GM23338 (cell line): Measurements from ENCODE around the gene DTNB. TPM values are rescaled to one million over a fixed set of nuclear protein-coding genes. Genes with fewer than 3 reads are reported as not detected.

ENCODE experiments used
- ATAC-seq: fragments of 200-7000 bp; cut with Tn5 transposase; 3 replicates; pipeline ENCODE4 v1.9.1; 2020
- DNase-seq: peaks from one replicate; pipeline ENCODE4 v3.0.0-alpha.2; 2015; ENCODE audit warnings: low spot score
- H2AFZ ChIP-seq: fragments of 200-600 bp; sonication (generic); 2 replicates; pipeline ENCODE4 v1.8.0; 2016; ENCODE audit warnings: antibody characterized with exemption, mild to moderate bottlenecking, moderate library complexity
- H3F3A ChIP-seq: fragments of 200-600 bp; sonication (generic); replicated peaks from 2 replicates; pipeline ENCODE4 v1.8.0; 2017; ENCODE audit warnings: antibody characterized with exemption, mixed run types, low read depth
- H3K27ac ChIP-seq: fragments of 200-600 bp; sonication (generic); 2 replicates; pipeline ENCODE4 v1.6.1; 2016; ENCODE audit warnings: low read depth
- H3K27me3 ChIP-seq: fragments of 200-600 bp; sonication (generic); 2 replicates; pipeline ENCODE4 v1.8.0; 2016; ENCODE audit warnings: mild to moderate bottlenecking, mixed run types, moderate library complexity; ENCODE audit not compliant: insufficient read depth
- H3K36me3 ChIP-seq: fragments of 200-600 bp; sonication (generic); 2 replicates; pipeline ENCODE4 v1.8.0; 2016; ENCODE audit warnings: mild to moderate bottlenecking; ENCODE audit not compliant: insufficient read depth
- H3K4me1 ChIP-seq: fragments of 200-600 bp; sonication (generic); 2 replicates; pipeline ENCODE4 v1.8.0; 2016; ENCODE audit warnings: mild to moderate bottlenecking, moderate library complexity; ENCODE audit not compliant: insufficient read depth
- H3K4me2 ChIP-seq: fragments of 200-600 bp; sonication (generic); 2 replicates; pipeline ENCODE4 v1.7.1; 2017; ENCODE audit warnings: mixed run types
- H3K4me3 ChIP-seq: fragments of 200-600 bp; sonication (generic); 2 replicates; pipeline ENCODE4 v1.6.1; 2016; ENCODE audit warnings: mixed run types
- H3K79me2 ChIP-seq: fragments of 200-600 bp; sonication (generic); replicated peaks from 2 replicates; pipeline ENCODE4 v1.8.0; 2017; ENCODE audit warnings: mild to moderate bottlenecking; ENCODE audit not compliant: insufficient read depth
- H3K9me2 ChIP-seq: fragments of 200-600 bp; sonication (generic); 2 replicates; pipeline ENCODE4 v1.8.0; 2017; ENCODE audit not compliant: insufficient read depth
- H4K20me1 ChIP-seq: fragments of 200-600 bp; sonication (generic); replicated peaks from 2 replicates; pipeline ENCODE4 v1.8.0; 2017; ENCODE audit warnings: mild to moderate bottlenecking; ENCODE audit not compliant: insufficient read depth
- H3K27ac Mint-ChIP-seq: 2 replicates; pipeline ENCODE4 v1.8.0; 2020; ENCODE audit warnings: inconsistent platforms, mild to moderate bottlenecking, moderate library complexity, mixed read lengths
- H3K27me3 Mint-ChIP-seq: 3 replicates; pipeline ENCODE4 v1.8.0; 2022; ENCODE audit warnings: low read depth, mild to moderate bottlenecking, moderate library complexity, mixed read lengths, inconsistent platforms; ENCODE audit not compliant: insufficient read depth, poor library complexity
- H3K36me3 Mint-ChIP-seq: 3 replicates; pipeline ENCODE4 v1.8.0; 2021; ENCODE audit warnings: low read depth, mild to moderate bottlenecking, inconsistent platforms, moderate library complexity, mixed read lengths
- H3K4me1 Mint-ChIP-seq: 3 replicates; pipeline ENCODE4 v1.8.0; 2020; ENCODE audit warnings: mild to moderate bottlenecking, inconsistent platforms, mixed read lengths
- H3K4me3 Mint-ChIP-seq: 3 replicates; pipeline ENCODE4 v1.8.0; 2021; ENCODE audit warnings: moderate library complexity, mild to moderate bottlenecking, inconsistent platforms, mixed read lengths
- H3K9me3 Mint-ChIP-seq: 3 replicates; pipeline ENCODE4 v1.8.0; 2020; ENCODE audit warnings: moderate library complexity, mild to moderate bottlenecking, inconsistent platforms, mixed read lengths
- CREB1 ChIP-seq: fragments of 250-450 bp; sonication (Bioruptor Pico); IDR thresholded peaks from 2 replicates; pipeline ENCODE4 v1.5.0; 2020; ENCODE audit warnings: low read depth, mild to moderate bottlenecking, moderate library complexity
- CTCF ChIP-seq, 2 experiments: fragments of 200-600 bp in 1 of 2; sonication (generic) in 1 of 2; conservative IDR thresholded peaks; 2 replicates each; pipeline versions ENCODE4 v1.5.1 to v1.6.1; 2016 to 2017; ENCODE audit warnings: antibody characterized with exemption in 2 of 2, low read depth in 2 of 2, mild to moderate bottlenecking in 2 of 2, moderate library complexity in 1 of 2
- ETS1 ChIP-seq: IDR thresholded peaks from 2 replicates; pipeline ENCODE4 v1.6.1; 2016; ENCODE audit warnings: antibody characterized with exemption
- EZH2 ChIP-seq: fragments of 200-600 bp; sonication (generic); IDR thresholded peaks from one replicate; pipeline ENCODE4 v1.8.0; 2017; ENCODE audit warnings: antibody characterized with exemption, mild to moderate bottlenecking, low read depth; ENCODE audit not compliant: unreplicated experiment
- EZH2phosphoT487 ChIP-seq: fragments of 200-600 bp; sonication (generic); IDR thresholded peaks from one replicate; pipeline ENCODE4 v1.8.1; 2018; ENCODE audit warnings: antibody characterized with exemption; ENCODE audit not compliant: unreplicated experiment
- JUNB ChIP-seq: IDR thresholded peaks from one replicate; pipeline ENCODE4 v1.6.1; 2016; ENCODE audit warnings: antibody characterized with exemption; ENCODE audit not compliant: unreplicated experiment
- NANOG ChIP-seq: IDR thresholded peaks from 2 replicates; pipeline ENCODE4 v1.6.1; 2016; ENCODE audit warnings: antibody characterized with exemption, borderline replicate concordance
- POLR2AphosphoS5 ChIP-seq: IDR thresholded peaks from 2 replicates; pipeline ENCODE4 v1.6.1; 2016; ENCODE audit warnings: antibody characterized with exemption, low read depth
- STAT1 ChIP-seq: IDR thresholded peaks from one replicate; pipeline ENCODE4 v1.6.1; 2016; ENCODE audit warnings: antibody characterized with exemption; ENCODE audit not compliant: unreplicated experiment
- ZNF114 ChIP-seq: fragments of 250-450 bp; sonication (Bioruptor Pico); IDR thresholded peaks from 2 replicates; pipeline ENCODE4 v1.5.0; 2020; ENCODE audit warnings: mild to moderate bottlenecking, moderate library complexity
- ZNF331 ChIP-seq: fragments of 250-450 bp; sonication (Bioruptor Pico); IDR thresholded peaks from 2 replicates; pipeline ENCODE4 v1.5.0; 2020; ENCODE audit warnings: low read depth, mild to moderate bottlenecking, moderate library complexity
- polyA plus RNA-seq: library from polyadenylated mRNA; unstranded; fragments of >200 nt; fragmentation: Nextera tagmentation; extraction: Ambion mirVana; gene quantifications from 2 replicates; pipeline ENCODE4 v1.2.1, GENCODE V29; 2016
- total RNA-seq: library from RNA; depleted of rRNA; stranded (reverse); fragments of >200 nt; shearing (Covaris generic); gene quantifications from 2 replicates; pipeline ENCODE4 v1.2.3, GENCODE V29; 2014
- TF ChIP-seq, protein P1 (sequence below): fragments of 250-450 bp; sonication (Bioruptor Pico); IDR thresholded peaks from 2 replicates; pipeline ENCODE4 v1.5.0; 2020; ENCODE audit warnings: mild to moderate bottlenecking, moderate library complexity
- TF ChIP-seq, protein P2 (sequence below): IDR thresholded peaks from one replicate; pipeline ENCODE4 v1.6.1; 2018; ENCODE audit warnings: antibody characterized with exemption; ENCODE audit not compliant: unreplicated experiment

DTNB gene
- total and polyA plus RNA-seq, 2 experiments from 2014 or later, result 22.1 to 29.4 TPM

DNA sequence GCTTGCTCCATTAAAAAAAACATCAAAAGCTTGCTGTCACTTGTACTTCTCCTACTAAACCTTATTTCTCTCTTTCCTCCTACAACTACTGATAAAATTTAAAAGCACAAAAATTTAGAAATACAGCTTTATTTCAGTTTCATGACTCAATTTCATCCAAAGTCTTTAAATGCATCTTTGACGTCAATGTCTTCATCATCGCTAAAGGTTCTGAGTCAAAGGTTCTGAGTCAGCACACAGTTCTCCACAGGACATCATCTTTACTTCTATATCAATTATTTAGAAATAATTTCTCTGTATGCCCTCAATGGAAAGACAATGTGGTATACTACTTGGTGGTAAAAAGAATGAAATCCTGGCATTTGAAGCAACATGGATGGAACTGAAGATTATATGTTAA is 167.8 kb downstream of the DTNB start:
- peaks cover 3% of the 10 kb centered on the region; the same call in 2 of the 3 replicates for H3K4me1 Mint-ChIP-seq
- no peaks in the 10 kb centered on the region for H3F3A ChIP-seq
- TF ChIP-seq JUNB (no peak), NANOG (no peak), ZNF114 (no peak), STAT1 (no peak), POLR2AphosphoS5 (no peak), ZNF331 (CRISPR knock-in tag) (no peak), ETS1 (no peak), EZH2 (no peak), CTCF (conservative IDR thresholded peaks at IDR 0.05; ENCODE audit: low read depth in 2 of 2) (no peak), EZH2phosphoT487 (no peak), CREB1 (no peak)
- TF ChIP-seq, protein P1, sequence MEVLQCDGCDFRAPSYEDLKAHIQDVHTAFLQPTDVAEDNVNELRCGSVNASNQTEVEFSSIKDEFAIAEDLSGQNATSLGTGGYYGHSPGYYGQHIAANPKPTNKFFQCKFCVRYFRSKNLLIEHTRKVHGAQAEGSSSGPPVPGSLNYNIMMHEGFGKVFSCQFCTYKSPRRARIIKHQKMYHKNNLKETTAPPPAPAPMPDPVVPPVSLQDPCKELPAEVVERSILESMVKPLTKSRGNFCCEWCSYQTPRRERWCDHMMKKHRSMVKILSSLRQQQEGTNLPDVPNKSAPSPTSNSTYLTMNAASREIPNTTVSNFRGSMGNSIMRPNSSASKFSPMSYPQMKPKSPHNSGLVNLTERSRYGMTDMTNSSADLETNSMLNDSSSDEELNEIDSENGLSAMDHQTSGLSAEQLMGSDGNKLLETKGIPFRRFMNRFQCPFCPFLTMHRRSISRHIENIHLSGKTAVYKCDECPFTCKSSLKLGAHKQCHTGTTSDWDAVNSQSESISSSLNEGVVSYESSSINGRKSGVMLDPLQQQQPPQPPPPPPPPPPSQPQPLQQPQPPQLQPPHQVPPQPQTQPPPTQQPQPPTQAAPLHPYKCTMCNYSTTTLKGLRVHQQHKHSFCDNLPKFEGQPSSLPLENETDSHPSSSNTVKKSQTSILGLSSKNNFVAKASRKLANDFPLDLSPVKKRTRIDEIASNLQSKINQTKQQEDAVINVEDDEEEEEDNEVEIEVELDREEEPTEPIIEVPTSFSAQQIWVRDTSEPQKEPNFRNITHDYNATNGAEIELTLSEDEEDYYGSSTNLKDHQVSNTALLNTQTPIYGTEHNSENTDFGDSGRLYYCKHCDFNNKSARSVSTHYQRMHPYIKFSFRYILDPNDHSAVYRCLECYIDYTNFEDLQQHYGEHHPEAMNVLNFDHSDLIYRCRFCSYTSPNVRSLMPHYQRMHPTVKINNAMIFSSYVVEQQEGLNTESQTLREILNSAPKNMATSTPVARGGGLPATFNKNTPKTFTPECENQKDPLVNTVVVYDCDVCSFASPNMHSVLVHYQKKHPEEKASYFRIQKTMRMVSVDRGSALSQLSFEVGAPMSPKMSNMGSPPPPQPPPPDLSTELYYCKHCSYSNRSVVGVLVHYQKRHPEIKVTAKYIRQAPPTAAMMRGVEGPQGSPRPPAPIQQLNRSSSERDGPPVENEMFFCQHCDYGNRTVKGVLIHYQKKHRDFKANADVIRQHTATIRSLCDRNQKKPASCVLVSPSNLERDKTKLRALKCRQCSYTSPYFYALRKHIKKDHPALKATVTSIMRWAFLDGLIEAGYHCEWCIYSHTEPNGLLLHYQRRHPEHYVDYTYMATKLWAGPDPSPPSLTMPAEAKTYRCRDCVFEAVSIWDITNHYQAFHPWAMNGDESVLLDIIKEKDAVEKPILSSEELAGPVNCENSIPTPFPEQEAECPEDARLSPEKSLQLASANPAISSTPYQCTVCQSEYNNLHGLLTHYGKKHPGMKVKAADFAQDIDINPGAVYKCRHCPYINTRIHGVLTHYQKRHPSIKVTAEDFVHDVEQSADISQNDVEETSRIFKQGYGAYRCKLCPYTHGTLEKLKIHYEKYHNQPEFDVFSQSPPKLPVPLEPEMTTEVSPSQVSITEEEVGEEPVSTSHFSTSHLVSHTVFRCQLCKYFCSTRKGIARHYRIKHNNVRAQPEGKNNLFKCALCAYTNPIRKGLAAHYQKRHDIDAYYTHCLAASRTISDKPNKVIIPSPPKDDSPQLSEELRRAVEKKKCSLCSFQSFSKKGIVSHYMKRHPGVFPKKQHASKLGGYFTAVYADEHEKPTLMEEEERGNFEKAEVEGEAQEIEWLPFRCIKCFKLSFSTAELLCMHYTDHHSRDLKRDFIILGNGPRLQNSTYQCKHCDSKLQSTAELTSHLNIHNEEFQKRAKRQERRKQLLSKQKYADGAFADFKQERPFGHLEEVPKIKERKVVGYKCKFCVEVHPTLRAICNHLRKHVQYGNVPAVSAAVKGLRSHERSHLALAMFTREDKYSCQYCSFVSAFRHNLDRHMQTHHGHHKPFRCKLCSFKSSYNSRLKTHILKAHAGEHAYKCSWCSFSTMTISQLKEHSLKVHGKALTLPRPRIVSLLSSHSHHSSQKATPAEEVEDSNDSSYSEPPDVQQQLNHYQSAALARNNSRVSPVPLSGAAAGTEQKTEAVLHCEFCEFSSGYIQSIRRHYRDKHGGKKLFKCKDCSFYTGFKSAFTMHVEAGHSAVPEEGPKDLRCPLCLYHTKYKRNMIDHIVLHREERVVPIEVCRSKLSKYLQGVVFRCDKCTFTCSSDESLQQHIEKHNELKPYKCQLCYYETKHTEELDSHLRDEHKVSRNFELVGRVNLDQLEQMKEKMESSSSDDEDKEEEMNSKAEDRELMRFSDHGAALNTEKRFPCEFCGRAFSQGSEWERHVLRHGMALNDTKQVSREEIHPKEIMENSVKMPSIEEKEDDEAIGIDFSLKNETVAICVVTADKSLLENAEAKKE (CRISPR knock-in tag), result no peak
- TF ChIP-seq, protein P2, sequence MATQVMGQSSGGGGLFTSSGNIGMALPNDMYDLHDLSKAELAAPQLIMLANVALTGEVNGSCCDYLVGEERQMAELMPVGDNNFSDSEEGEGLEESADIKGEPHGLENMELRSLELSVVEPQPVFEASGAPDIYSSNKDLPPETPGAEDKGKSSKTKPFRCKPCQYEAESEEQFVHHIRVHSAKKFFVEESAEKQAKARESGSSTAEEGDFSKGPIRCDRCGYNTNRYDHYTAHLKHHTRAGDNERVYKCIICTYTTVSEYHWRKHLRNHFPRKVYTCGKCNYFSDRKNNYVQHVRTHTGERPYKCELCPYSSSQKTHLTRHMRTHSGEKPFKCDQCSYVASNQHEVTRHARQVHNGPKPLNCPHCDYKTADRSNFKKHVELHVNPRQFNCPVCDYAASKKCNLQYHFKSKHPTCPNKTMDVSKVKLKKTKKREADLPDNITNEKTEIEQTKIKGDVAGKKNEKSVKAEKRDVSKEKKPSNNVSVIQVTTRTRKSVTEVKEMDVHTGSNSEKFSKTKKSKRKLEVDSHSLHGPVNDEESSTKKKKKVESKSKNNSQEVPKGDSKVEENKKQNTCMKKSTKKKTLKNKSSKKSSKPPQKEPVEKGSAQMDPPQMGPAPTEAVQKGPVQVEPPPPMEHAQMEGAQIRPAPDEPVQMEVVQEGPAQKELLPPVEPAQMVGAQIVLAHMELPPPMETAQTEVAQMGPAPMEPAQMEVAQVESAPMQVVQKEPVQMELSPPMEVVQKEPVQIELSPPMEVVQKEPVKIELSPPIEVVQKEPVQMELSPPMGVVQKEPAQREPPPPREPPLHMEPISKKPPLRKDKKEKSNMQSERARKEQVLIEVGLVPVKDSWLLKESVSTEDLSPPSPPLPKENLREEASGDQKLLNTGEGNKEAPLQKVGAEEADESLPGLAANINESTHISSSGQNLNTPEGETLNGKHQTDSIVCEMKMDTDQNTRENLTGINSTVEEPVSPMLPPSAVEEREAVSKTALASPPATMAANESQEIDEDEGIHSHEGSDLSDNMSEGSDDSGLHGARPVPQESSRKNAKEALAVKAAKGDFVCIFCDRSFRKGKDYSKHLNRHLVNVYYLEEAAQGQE, result no peak
- H3K79me2 ChIP-seq, result no peaks in the 10 kb centered on the region
- H3K36me3 ChIP-seq, result no peaks in the 10 kb centered on the region
- H3K9me3 Mint-ChIP-seq, result no peaks in the 10 kb centered on the region
- no peak overlapping the region for H2AFZ ChIP-seq
- DNase-seq (no peak), ATAC-seq (no peak)
- H3K9me2 ChIP-seq, result no peaks in the 10 kb centered on the region
- H3K4me3 ChIP-seq, result no peak overlapping the region
- no peaks in the 10 kb centered on the region; the same call in 2 of the 3 replicates for H3K36me3 Mint-ChIP-seq
- no peaks in the 10 kb centered on the region for H3K4me1 ChIP-seq
- no peaks in the 10 kb centered on the region; the same call in 1 of the 2 replicates for H4K20me1 ChIP-seq
- H3K4me3 Mint-ChIP-seq, result no peak overlapping the region
- no peaks in the 10 kb centered on the region for H3K27me3 ChIP-seq
- H3K4me2 ChIP-seq, result no peak overlapping the region
- H3K27ac ChIP-seq, result no peak overlapping the region
- H3K27ac Mint-ChIP-seq, result no peak overlapping the region
- H3K27me3 Mint-ChIP-seq, result peaks cover 4% of the 10 kb centered on the region
